ENCODE results near the gene RALB.
"Not testable (repeated sequence)": the region's sequence is repeated elsewhere in the genome, so short reads cannot be mapped to it uniquely, and the experiment has no call there.

RALB gene

DNA sequence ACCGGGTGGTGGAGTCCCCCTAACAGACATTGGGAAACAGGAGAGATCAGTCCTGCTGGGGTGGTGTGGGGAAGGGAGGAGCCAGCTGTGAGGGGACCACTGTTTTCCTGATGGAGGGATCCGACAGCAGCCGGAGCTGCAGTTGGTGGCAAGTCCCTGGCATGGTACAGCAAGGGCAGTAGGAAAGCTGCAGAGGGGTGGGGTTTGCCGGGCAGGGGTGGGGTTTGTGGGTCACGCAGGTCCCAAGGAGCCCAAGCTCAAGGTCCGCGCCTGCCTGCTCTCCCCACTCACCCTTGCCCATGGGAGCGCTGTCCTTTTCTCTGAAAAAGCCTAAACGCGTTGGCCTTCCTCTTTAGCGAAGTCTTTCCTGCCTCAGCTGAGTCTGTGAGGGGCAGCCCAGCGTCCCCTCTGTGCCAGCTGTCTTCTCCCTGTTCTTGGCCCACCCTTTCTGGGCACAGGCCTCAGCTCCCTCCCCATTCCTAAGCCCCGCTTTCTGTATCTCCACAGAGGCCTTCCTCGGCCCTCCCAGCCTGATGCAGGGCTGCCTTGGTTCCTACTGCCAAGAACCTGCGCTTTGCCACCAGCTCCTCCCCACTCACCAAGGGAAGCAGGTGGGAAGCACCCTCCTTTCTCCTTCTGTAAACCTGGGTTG lies 64.0 kb downstream of the RALB start:
- TF ChIP-seq, protein P1, sequence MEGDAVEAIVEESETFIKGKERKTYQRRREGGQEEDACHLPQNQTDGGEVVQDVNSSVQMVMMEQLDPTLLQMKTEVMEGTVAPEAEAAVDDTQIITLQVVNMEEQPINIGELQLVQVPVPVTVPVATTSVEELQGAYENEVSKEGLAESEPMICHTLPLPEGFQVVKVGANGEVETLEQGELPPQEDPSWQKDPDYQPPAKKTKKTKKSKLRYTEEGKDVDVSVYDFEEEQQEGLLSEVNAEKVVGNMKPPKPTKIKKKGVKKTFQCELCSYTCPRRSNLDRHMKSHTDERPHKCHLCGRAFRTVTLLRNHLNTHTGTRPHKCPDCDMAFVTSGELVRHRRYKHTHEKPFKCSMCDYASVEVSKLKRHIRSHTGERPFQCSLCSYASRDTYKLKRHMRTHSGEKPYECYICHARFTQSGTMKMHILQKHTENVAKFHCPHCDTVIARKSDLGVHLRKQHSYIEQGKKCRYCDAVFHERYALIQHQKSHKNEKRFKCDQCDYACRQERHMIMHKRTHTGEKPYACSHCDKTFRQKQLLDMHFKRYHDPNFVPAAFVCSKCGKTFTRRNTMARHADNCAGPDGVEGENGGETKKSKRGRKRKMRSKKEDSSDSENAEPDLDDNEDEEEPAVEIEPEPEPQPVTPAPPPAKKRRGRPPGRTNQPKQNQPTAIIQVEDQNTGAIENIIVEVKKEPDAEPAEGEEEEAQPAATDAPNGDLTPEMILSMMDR (IDR thresholded peaks at IDR 0.05; ENCODE audit: borderline replicate concordance, insufficient read depth, low read depth, low read length): no peak
- H3K4me3 ChIP-seq (ENCODE audit: low read depth, low read length): no peak overlapping the region

DNA sequence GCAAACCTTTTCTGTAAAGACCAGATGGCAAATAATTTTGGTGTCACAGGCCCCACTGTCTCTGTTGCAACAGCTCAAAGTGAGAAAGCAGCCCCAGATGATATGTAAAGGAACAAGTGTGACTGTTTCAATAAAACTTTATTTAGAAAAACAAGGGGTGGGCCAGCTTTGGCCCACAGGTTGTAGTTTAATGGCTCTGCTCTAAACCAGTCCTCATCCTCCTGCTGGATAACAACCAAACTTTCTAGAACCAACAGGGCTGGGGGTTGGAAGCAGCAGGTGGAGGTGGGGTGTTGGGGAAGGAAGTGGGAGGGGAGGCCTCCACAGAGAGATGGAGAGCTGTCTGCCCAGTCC lies 64.5 kb downstream of the RALB start:
- H3K4me3 ChIP-seq (ENCODE audit: low read depth, low read length): no peak overlapping the region
- TF ChIP-seq, protein P1 (IDR thresholded peaks at IDR 0.05; ENCODE audit: borderline replicate concordance, insufficient read depth, low read depth, low read length): no peak

DNA sequence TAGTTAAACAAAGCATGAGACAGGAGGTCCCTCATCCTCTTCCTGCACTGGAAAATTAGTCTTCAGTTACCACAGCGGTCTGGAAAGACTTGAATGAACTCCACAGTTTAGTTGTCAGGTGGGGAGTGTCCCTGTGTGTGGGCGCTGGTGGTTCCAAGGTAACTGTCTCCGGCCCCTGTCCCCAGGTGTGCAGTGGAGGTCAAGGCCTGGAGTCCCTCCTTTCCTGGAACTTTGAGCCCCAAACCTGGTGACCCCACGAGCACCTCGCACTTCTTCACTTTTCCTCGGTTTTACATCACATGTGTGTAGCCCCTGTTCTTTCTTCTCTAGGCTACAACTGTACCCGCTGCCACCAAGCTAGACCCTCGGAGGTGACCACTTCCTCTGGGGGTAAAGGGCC lies 65.3 kb downstream of the RALB start:
- H3K4me3 ChIP-seq (ENCODE audit: low read depth, low read length): no peak overlapping the region
- TF ChIP-seq, protein P1 (IDR thresholded peaks at IDR 0.05; ENCODE audit: borderline replicate concordance, insufficient read depth, low read depth, low read length): no peak

GRCh38 chr2:120318626-120319025 lies 66.0 kb downstream of the RALB start:
- TF ChIP-seq, protein P1 (IDR thresholded peaks at IDR 0.05; ENCODE audit: borderline replicate concordance, insufficient read depth, low read depth, low read length): no peak
- no peak overlapping the region for H3K4me3 ChIP-seq (ENCODE audit: low read depth, low read length)

DNA sequence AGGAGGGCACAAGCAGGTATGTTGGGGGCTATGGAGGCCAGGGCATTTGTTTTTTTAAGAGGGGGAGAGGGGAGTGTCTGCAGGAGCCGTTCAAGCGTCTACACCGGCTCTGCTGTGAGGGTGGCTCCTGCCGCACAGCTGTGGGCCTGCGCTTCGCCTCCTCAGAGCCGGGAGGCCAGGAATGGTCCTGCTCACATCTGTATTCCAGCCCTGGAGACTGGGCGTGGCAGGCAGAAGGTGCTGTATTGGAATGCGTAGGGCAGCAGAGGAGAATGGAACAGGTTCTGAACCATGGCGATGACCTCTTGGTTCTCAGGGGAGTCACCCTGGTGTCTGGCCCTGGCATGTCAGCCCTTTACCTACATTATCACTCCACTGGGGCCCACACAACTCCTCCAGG lies 66.5 kb downstream of the RALB start:
- TF ChIP-seq, protein P1 (IDR thresholded peaks at IDR 0.05; ENCODE audit: borderline replicate concordance, insufficient read depth, low read depth, low read length): no peak
- no peak overlapping the region for H3K4me3 ChIP-seq (ENCODE audit: low read depth, low read length)

DNA sequence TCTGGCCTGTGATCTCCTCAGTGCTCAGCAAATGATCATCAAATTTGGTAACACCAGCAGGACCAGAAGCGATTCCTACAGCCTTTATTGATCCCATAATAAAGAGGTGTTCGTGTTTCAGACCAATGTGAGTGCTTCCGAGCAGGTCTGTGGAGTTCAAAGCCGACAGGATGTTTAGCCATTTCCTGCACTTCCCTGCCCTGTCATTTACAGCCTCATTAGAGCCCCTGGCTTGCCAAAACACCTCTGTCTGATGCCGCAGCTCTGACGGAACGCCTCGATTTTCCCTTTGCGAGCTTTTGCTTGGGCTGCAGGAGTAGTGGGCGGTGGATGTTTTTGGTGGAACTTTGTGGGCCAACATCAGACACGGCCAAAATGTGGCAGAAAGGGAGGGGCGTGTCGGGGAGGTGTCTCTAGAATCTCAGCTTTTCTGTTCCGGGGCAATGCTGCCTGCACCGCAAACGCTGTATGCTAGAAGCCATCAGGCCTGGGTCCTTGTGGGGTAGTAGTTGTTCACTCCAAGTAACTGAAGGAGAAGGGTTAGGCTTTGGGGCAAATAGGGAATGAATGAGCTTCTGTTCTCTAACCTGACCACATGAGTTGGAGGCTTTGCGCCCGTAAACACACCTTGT lies 67.2 kb downstream of the RALB start:
- TF ChIP-seq, protein P1 (IDR thresholded peaks at IDR 0.05; ENCODE audit: borderline replicate concordance, insufficient read depth, low read depth, low read length): no peak

DNA sequence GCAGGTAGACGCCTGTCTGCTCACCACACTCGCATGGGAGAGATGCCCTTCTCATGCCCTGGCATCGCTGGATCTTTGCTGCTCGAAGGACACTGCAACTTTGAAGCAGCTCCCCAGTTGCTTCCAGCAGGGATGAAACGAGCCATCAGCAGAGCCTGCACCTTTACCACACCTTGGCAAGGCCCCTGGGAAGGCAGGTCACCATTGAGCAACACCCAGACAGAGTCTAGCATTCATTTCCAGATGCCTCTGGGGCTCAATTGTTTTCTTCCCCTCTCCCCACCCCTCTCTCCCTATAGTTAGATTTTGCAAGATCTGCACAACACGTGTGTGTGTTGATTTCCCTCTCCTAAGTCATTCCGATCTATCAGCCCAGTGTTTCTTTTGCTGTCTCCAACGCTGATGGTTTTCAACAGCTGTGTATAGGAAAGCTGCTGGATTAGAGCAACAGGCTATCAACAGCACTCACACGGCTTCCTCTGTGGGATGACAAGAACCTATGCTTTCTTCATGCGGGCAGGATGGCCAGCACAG lies 67.7 kb downstream of the RALB start:
- H3K4me3 ChIP-seq (ENCODE audit: low read depth, low read length): no peak overlapping the region
- TF ChIP-seq, protein P1 (IDR thresholded peaks at IDR 0.05; ENCODE audit: borderline replicate concordance, insufficient read depth, low read depth, low read length): no peak

More for the DNA sequence above, 67.2 kb downstream of the RALB start:
- H3K4me3 ChIP-seq (ENCODE audit: low read depth, low read length): no peak overlapping the region

GRCh38 chr2:120320887-120321556 lies 68.4 kb downstream of the RALB start:
- not testable (repeated sequence) for H3K4me3 ChIP-seq (ENCODE audit: low read depth, low read length)

Data from GM12875 (cell line).